H9 (cell line): ENCODE results near the gene PROKR1. TPM values are rescaled to one million over a fixed set of nuclear protein-coding genes. Genes with fewer than 3 reads are reported as not detected.

Source experiments
- DNase-seq: peaks from one replicate; pipeline ENCODE4 v3.0.0-alpha.2; 2017
- H2AFZ ChIP-seq: one replicate; pipeline ENCODE4 v1.6.1; 2013; ENCODE audit warnings: mild to moderate bottlenecking, low read length, control low read depth, moderate library complexity
- H2AK5ac ChIP-seq: 2 replicates; pipeline ENCODE4 v1.6.1; 2013; ENCODE audit warnings: low read length, control low read depth, mixed read lengths; ENCODE audit not compliant: insufficient read length
- H2BK120ac ChIP-seq: one replicate; pipeline ENCODE4 v1.6.1; 2013; ENCODE audit warnings: low read depth, mild to moderate bottlenecking, low read length, control low read depth, inconsistent platforms; ENCODE audit not compliant: poor library complexity, severe bottlenecking
- H2BK12ac ChIP-seq: 2 replicates; pipeline ENCODE4 v1.6.1; 2013; ENCODE audit warnings: low read length, control low read depth, mixed read lengths, low read depth; ENCODE audit not compliant: insufficient read length
- H2BK15ac ChIP-seq: 2 replicates; pipeline ENCODE4 v1.6.1; 2013; ENCODE audit warnings: low read depth, low read length, control low read depth
- H2BK20ac ChIP-seq: one replicate; pipeline ENCODE4 v1.6.1; 2013; ENCODE audit warnings: low read depth, mild to moderate bottlenecking, low read length, control low read depth, inconsistent platforms; ENCODE audit not compliant: poor library complexity, severe bottlenecking
- H2BK5ac ChIP-seq: 2 replicates; pipeline ENCODE4 v1.6.1; 2013; ENCODE audit warnings: low read length, control low read depth, mixed read lengths; ENCODE audit not compliant: insufficient read length
- H3K14ac ChIP-seq: 2 replicates; pipeline ENCODE4 v1.6.1; 2013; ENCODE audit warnings: low read length, control low read depth; ENCODE audit not compliant: insufficient read depth
- H3K18ac ChIP-seq: 2 replicates; pipeline ENCODE4 v1.6.1; 2013; ENCODE audit warnings: low read depth, mild to moderate bottlenecking, mixed read lengths, low read length, control low read depth; ENCODE audit not compliant: insufficient read length
- H3K23ac ChIP-seq: 2 replicates; pipeline ENCODE4 v1.6.1; 2013; ENCODE audit warnings: low read length, control low read depth, mixed read lengths, low read depth; ENCODE audit not compliant: insufficient read length
- H3K23me2 ChIP-seq: 2 replicates; pipeline ENCODE4 v1.6.1; 2013; ENCODE audit warnings: low read depth, mild to moderate bottlenecking, mixed read lengths, low read length, control low read depth; ENCODE audit not compliant: insufficient read length, poor library complexity, severe bottlenecking
- H3K27ac ChIP-seq: 2 replicates; pipeline ENCODE4 v1.5.1; 2013; ENCODE audit warnings: low read length, control low read depth, mixed read lengths, low read depth; ENCODE audit not compliant: insufficient read length
- H3K27me3 ChIP-seq: 2 replicates; pipeline ENCODE4 v1.6.1; 2013; ENCODE audit warnings: low read length, control low read depth, inconsistent platforms; ENCODE audit not compliant: insufficient read depth
- H3K4ac ChIP-seq: 2 replicates; pipeline ENCODE4 v1.6.1; 2013; ENCODE audit warnings: low read depth, mild to moderate bottlenecking, control low read depth, inconsistent platforms, low read length, moderate library complexity
- H3K4me1 ChIP-seq: 2 replicates; pipeline ENCODE4 v1.6.1; 2013; ENCODE audit warnings: low read length, control low read depth, inconsistent platforms; ENCODE audit not compliant: insufficient read depth
- H3K4me2 ChIP-seq: 2 replicates; pipeline ENCODE4 v1.6.1; 2013; ENCODE audit warnings: low read length, control low read depth, mixed read lengths; ENCODE audit not compliant: insufficient read length, insufficient read depth
- H3K56ac ChIP-seq: 2 replicates; pipeline ENCODE4 v1.6.1; 2013; ENCODE audit warnings: low read depth, mild to moderate bottlenecking, mixed read lengths, low read length, control low read depth; ENCODE audit not compliant: insufficient read length
- H3K79me1 ChIP-seq: 2 replicates; pipeline ENCODE4 v1.6.1; 2013; ENCODE audit warnings: low read depth, mild to moderate bottlenecking, moderate library complexity, low read length, control low read depth, inconsistent platforms; ENCODE audit not compliant: insufficient read depth, poor library complexity, severe bottlenecking
- H3K79me2 ChIP-seq: 2 replicates; pipeline ENCODE4 v1.6.1; 2013; ENCODE audit warnings: low read length, control low read depth, inconsistent platforms; ENCODE audit not compliant: insufficient read depth
- H3K9ac ChIP-seq: 2 replicates; pipeline ENCODE4 v1.6.1; 2013; ENCODE audit warnings: low read length, control low read depth, mixed read lengths; ENCODE audit not compliant: insufficient read length; ENCODE audit errors: extremely low read depth
- H3K9me3 ChIP-seq: one replicate; pipeline ENCODE4 v1.6.1; 2013; ENCODE audit warnings: low read depth, low read length, inconsistent platforms; ENCODE audit not compliant: control insufficient read depth
- H3T11ph ChIP-seq: one replicate; pipeline ENCODE4 v1.6.1; 2013; ENCODE audit warnings: mild to moderate bottlenecking, low read length, control low read depth, inconsistent platforms
- H4K20me1 ChIP-seq: one replicate; pipeline ENCODE4 v1.6.1; 2013; ENCODE audit not compliant: control insufficient read depth, insufficient read length, insufficient read depth
- H4K5ac ChIP-seq: 2 replicates; pipeline ENCODE4 v1.6.1; 2013; ENCODE audit warnings: low read depth, mild to moderate bottlenecking, mixed read lengths, low read length, control low read depth; ENCODE audit not compliant: insufficient read length
- H4K8ac ChIP-seq: replicated peaks from 2 replicates; pipeline ENCODE4 v1.6.1; 2013; ENCODE audit warnings: low read length, control low read depth, mixed read lengths, low read depth; ENCODE audit not compliant: insufficient read length
- H4K91ac ChIP-seq: 2 replicates; pipeline ENCODE4 v1.6.1; 2013; ENCODE audit warnings: low read depth, mild to moderate bottlenecking, moderate library complexity, mixed read lengths, low read length, control low read depth; ENCODE audit not compliant: insufficient read length
- H3K27ac Mint-ChIP-seq, 3 experiments: 2 replicates in 2 of 3; 3 replicates in 1 of 3; pipeline ENCODE4 v1.8.0; 2020 to 2021; ENCODE audit warnings: mixed read lengths in 3 of 3, mild to moderate bottlenecking in 1 of 3, moderate library complexity in 1 of 3
- H3K27me3 Mint-ChIP-seq: 2 replicates; pipeline ENCODE4 v1.8.0; 2021; ENCODE audit warnings: low read depth, mild to moderate bottlenecking, moderate library complexity, mixed read lengths
- H3K36me3 Mint-ChIP-seq, 3 experiments: 2 replicates in 2 of 3; 3 replicates in 1 of 3; pipeline ENCODE4 v1.8.0; 2020 to 2021; ENCODE audit warnings: low read depth in 3 of 3, mixed read lengths in 3 of 3; ENCODE audit not compliant: insufficient read depth in 1 of 3
- H3K4me1 Mint-ChIP-seq, 2 experiments: 2 replicates each; pipeline ENCODE4 v1.8.0; 2020; ENCODE audit warnings: mixed read lengths in 2 of 2
- H3K4me3 Mint-ChIP-seq, 2 experiments: 2 replicates in 1 of 2; 3 replicates in 1 of 2; pipeline ENCODE4 v1.8.0; 2020 to 2021; ENCODE audit warnings: mild to moderate bottlenecking in 2 of 2, mixed read lengths in 2 of 2, moderate library complexity in 1 of 2
- H3K9me3 Mint-ChIP-seq, 2 experiments: 2 replicates in 1 of 2; 3 replicates in 1 of 2; pipeline ENCODE4 v1.8.0; 2020; ENCODE audit warnings: mild to moderate bottlenecking in 2 of 2, mixed read lengths in 2 of 2, moderate library complexity in 1 of 2
- WGBS: extraction: QIAGEN DNeasy Blood & Tissue Kit; methylation state at CpG from one replicate; pipeline ENCODE4 v1.1.7; 2013; ENCODE audit warnings: missing lambda C conversion rate, low lambda C conversion rate, mixed read lengths; ENCODE audit not compliant: insufficient read length; ENCODE audit errors: extremely low coverage; 5-methylcytosine and 5-hydroxymethylcytosine counted together
- total RNA-seq: library from RNA; stranded (reverse); gene quantifications from 2 replicates; pipeline ENCODE4 v1.2.1, GENCODE V29; 2021
- TF ChIP-seq, protein P1 (sequence below): fragments of 200-600 bp; sonication (generic); conservative IDR thresholded peaks from 3 replicates; pipeline ENCODE4 v1.8.0; 2021; ENCODE audit warnings: antibody characterized with exemption, mild to moderate bottlenecking

PROKR1 gene
- total RNA-seq, 1 experiment from 2014 or later, result 1.5 TPM

DNA sequence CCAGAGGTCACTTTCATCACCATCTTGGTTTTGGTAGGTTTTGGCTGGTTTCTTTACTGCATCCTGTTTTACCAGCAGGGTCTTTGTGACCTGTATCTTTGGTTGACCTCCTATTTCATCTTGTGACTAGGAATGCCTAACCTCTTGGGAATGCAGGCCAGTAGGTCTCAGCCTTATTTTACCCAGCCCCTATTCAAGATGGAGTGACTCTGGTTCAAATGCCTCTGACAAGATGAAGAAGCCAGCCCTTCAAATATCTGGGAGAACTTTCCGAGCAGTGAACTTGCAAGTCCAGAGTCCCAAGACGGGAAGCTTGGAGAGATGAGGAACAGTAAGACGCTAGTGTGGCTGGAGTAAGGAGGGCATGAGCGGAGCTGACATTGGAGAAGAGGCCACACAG, 28.6 kb downstream of the PROKR1 start:
- no peaks in the 10 kb centered on the region for H3K4me1 ChIP-seq
- no peaks in the 10 kb centered on the region for H4K20me1 ChIP-seq
- no peak overlapping the region for H3K4me2 ChIP-seq
- H2BK12ac ChIP-seq, result no peak overlapping the region
- no peak for DNase-seq
- H3K9me3 ChIP-seq, result no peaks in the 10 kb centered on the region
- H2BK15ac ChIP-seq, result no peak overlapping the region
- no peak overlapping the region for H4K91ac ChIP-seq
- H3K23ac ChIP-seq, result no peak overlapping the region
- H3K4me3 Mint-ChIP-seq, result no peak overlapping the region
- no peak overlapping the region for H2BK120ac ChIP-seq
- no peak overlapping the region for H3K4ac ChIP-seq
- no peak overlapping the region for H2BK5ac ChIP-seq
- no peak overlapping the region for H4K8ac ChIP-seq
- peaks cover 15 to 17% of the 10 kb centered on the region in 2 experiments for H3K4me1 Mint-ChIP-seq
- H3K18ac ChIP-seq, result no peak overlapping the region
- H3K23me2 ChIP-seq, result no peaks in the 10 kb centered on the region
- H2AK5ac ChIP-seq, result no peak overlapping the region
- no peak overlapping the region for H2BK20ac ChIP-seq
- H3K9me3 Mint-ChIP-seq, result peaks cover 17 to 18% of the 10 kb centered on the region in 2 experiments
- TF ChIP-seq, protein P1, sequence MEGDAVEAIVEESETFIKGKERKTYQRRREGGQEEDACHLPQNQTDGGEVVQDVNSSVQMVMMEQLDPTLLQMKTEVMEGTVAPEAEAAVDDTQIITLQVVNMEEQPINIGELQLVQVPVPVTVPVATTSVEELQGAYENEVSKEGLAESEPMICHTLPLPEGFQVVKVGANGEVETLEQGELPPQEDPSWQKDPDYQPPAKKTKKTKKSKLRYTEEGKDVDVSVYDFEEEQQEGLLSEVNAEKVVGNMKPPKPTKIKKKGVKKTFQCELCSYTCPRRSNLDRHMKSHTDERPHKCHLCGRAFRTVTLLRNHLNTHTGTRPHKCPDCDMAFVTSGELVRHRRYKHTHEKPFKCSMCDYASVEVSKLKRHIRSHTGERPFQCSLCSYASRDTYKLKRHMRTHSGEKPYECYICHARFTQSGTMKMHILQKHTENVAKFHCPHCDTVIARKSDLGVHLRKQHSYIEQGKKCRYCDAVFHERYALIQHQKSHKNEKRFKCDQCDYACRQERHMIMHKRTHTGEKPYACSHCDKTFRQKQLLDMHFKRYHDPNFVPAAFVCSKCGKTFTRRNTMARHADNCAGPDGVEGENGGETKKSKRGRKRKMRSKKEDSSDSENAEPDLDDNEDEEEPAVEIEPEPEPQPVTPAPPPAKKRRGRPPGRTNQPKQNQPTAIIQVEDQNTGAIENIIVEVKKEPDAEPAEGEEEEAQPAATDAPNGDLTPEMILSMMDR, result no peak
- no peak overlapping the region for H2AFZ ChIP-seq
- WGBS, result no CpG with 5 or more reads among the region's 4 CpGs
- no peaks in the 10 kb centered on the region for H3K79me2 ChIP-seq
- no peak overlapping the region for H3K27ac Mint-ChIP-seq
- no peaks in the 10 kb centered on the region for H3K27me3 ChIP-seq
- H3K27ac ChIP-seq, result no peak overlapping the region
- H3K79me1 ChIP-seq, result no peaks in the 10 kb centered on the region
- H3K9ac ChIP-seq, result no peak overlapping the region
- no peak overlapping the region for H3T11ph ChIP-seq
- no peak overlapping the region for H3K14ac ChIP-seq
- peaks cover 2 to 18% (median 12%) of the 10 kb centered on the region in 3 experiments for H3K36me3 Mint-ChIP-seq
- no peak overlapping the region for H3K56ac ChIP-seq
- H3K27me3 Mint-ChIP-seq, result peaks cover 3% of the 10 kb centered on the region; the same call in 1 of the 2 replicates
- no peak overlapping the region for H4K5ac ChIP-seq
